Measurements from ENCODE around the gene AIF1. TPM values are rescaled to one million over a fixed set of nuclear protein-coding genes. Genes with fewer than 3 reads are reported as not detected.
A peak's percentile ranks its signal among the peaks of the same experiment; 100 is the strongest.

AIF1 gene
- polyA plus RNA-seq, 1 experiment = not detected

DNA sequence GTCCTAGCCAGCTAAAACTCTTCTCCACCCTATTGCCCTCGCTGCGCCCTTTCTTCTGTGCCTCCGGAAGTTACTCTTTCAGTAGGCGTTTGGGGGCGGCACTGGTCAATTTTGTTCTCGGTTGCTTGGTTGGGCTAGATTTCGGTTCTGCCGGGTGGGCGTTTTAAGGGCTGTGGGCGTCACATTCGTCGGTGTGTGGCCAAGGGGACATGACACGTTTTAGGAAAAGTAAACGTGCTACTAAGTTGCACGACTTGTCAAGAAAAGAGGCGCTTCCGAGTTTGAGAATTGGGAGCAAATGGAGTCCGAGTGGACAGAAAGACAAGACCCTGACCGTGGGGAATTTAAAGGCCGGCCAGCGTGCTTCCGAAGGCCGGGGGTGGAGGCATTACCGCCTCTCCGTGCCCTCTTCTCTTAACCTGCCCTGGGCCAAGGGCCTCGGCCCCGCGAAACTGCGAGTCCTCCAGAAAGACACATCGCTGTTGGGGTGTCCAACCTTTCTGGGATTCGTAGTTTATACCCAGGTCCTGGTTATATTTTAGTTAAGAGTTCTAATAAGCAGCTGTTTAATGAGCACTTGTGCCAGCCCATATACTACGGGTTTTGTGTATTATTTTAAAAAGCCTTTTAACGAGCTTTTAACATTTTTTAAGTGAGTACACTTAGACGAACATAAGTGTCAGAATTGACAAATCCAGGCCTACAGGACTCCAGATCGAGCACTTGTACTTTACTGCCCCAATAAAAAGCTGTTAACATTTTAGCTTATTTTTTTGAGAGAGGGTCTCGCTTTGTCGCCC lies 38.1 kb downstream of the AIF1 start:
- POLR2A ChIA-PET = interaction anchor here (0.6 to 1.2 kb wide), 3 partner anchors 10 to 31 kb away, joined by 3 read pairs; no protein-coding TSS in a partner anchor
- peak overlapping the region; percentile 77 for H3K4me3 ChIP-seq (ENCODE audit: low read depth, low read length)

DNA sequence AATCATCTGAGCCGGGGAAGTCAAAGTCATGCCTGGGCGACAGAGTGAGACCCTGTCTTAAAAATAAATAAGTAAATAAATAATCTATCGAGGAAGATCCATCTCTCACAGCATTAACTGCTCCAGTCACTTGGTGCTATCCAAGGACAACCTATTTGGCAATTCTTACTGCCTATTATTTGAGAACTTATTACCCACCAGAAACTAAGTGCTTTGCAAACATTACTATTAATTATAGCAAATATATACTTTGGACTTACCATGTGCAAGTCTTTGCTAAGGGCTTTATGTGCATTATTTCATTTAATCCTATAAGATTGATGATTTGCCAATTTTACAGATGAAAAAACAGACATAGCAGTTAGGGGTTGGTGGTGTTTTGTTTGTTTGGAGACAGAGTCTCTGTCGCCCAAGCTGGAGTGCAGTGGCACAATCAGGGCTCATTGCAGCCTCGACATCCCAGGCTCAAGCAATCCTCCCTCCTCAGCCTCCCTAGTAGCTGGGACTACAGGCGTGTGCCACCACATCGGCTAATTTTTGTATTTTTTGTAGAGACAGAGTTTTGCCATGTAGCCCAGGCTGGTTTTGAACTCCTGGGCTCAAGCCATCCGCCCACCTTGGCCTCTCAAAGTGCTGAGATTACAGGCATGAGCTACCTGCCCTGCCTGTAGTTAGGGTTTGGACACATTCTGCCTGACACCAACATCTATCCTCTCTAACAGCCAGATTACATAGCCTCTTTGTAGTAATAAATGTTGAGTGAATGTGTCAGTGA lies 39.7 kb downstream of the AIF1 start:
- Histone ChIP-seq H3K4me3 (ENCODE audit: low read depth, low read length) (no peak overlapping the region), H3K36me3 (ENCODE audit: control insufficient read depth, insufficient read depth, low read length) (peaks cover 4% of the 10 kb centered on the region; the same call in 1 of the 2 replicates), H3K27me3 (ENCODE audit: control insufficient read depth, insufficient read depth, low read length) (no peaks in the 10 kb centered on the region)
- POLR2A ChIA-PET = no interaction called here
- no peak for DNase-seq (ENCODE audit: low read depth)
- TF ChIP-seq, protein P1, sequence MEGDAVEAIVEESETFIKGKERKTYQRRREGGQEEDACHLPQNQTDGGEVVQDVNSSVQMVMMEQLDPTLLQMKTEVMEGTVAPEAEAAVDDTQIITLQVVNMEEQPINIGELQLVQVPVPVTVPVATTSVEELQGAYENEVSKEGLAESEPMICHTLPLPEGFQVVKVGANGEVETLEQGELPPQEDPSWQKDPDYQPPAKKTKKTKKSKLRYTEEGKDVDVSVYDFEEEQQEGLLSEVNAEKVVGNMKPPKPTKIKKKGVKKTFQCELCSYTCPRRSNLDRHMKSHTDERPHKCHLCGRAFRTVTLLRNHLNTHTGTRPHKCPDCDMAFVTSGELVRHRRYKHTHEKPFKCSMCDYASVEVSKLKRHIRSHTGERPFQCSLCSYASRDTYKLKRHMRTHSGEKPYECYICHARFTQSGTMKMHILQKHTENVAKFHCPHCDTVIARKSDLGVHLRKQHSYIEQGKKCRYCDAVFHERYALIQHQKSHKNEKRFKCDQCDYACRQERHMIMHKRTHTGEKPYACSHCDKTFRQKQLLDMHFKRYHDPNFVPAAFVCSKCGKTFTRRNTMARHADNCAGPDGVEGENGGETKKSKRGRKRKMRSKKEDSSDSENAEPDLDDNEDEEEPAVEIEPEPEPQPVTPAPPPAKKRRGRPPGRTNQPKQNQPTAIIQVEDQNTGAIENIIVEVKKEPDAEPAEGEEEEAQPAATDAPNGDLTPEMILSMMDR (IDR thresholded peaks at IDR 0.05; ENCODE audit: insufficient read depth, low read depth, low read length) = no peak
- CTCF ChIA-PET = interaction anchor here (0.7 kb wide), 1 partner anchor 10 kb away, joined by 4 read pairs; the partner anchor contains the start of gene GPANK1

More for the DNA sequence above, 38.1 kb downstream of the AIF1 start:
- Histone ChIP-seq H3K36me3 (ENCODE audit: control insufficient read depth, insufficient read depth, low read length) (peaks cover 12% of the 10 kb centered on the region), H3K27me3 (ENCODE audit: control insufficient read depth, insufficient read depth, low read length) (no peaks in the 10 kb centered on the region)
- DNase-seq (ENCODE audit: low read depth) = no peak
- TF ChIP-seq, protein P1 (IDR thresholded peaks at IDR 0.05; ENCODE audit: insufficient read depth, low read depth, low read length) = peak; percentile 17; the same call in 1 of the 2 replicates
- CTCF ChIA-PET = interaction anchor here (0.7 to 2.3 kb wide), 6 partner anchors 8 to 174 kb away, joined by 3 to 15 read pairs (median 4); partner anchors contain the start of genes ATP6V1G2, C6orf47 and HSPA1B

DNA sequence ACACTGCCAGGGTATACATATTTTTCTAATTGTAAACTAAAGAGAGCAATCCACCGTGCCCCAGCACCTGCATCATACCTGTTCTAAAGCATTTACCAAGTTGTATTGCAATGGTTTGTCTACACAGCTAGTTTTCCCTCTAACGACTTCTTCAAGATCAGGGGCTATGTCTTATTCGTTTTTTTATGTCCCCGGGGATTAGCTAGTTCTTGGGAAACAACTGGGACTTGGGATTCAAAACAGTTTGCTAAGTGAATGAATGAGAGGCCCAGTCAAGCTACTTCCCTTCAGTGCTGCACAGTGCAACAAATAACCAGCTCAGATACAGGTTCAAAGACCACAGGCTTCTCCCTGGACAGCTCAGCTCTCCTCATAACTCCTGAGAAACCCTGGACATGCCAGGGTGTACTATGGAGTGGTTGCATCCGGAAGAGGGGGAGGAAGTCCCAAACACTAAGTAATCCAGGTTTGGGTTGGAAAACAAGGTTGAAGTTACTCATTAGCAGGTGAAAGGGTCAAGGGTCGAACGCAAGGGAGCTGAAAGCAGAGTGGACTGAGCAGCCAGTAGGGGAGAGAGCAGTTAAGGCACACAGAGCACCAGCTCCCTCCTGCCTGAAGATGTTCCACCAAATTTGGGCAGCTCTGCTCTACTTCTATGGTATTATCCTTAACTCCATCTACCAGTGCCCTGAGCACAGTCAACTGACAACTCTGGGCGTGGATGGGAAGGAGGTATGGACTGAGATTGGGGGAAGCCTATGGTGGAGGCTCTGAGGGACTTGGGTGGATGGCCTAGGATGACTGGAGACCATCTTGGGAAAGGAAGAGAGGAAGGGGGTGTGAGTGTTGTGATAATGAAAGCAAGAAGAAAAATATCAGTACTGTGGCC lies 40.6 kb downstream of the AIF1 start, which contains the start of gene APOM:
Gene APOM (plus strand): TSS at position 546 of the 889 bp plus-strand sequence. CDS start 73 bp downstream, at position 619.
- H3K4me3 ChIP-seq (ENCODE audit: low read depth, low read length) = no peak within 1 kb of the TSS
- POLR2A ChIA-PET = no interaction called here
- peaks cover 4% of the 10 kb centered on the region; the same call in 1 of the 2 replicates for H3K36me3 ChIP-seq (ENCODE audit: control insufficient read depth, insufficient read depth, low read length)
- no peaks in the 10 kb centered on the region for H3K27me3 ChIP-seq (ENCODE audit: control insufficient read depth, insufficient read depth, low read length)
- DNase-seq (ENCODE audit: low read depth) = no peak
- CTCF ChIA-PET = interaction anchor here (0.7 kb wide), 1 partner anchor 9 kb away, joined by 4 read pairs; the partner anchor contains the start of gene GPANK1
- TF ChIP-seq, protein P1 (IDR thresholded peaks at IDR 0.05; ENCODE audit: insufficient read depth, low read depth, low read length) = no peak

DNA sequence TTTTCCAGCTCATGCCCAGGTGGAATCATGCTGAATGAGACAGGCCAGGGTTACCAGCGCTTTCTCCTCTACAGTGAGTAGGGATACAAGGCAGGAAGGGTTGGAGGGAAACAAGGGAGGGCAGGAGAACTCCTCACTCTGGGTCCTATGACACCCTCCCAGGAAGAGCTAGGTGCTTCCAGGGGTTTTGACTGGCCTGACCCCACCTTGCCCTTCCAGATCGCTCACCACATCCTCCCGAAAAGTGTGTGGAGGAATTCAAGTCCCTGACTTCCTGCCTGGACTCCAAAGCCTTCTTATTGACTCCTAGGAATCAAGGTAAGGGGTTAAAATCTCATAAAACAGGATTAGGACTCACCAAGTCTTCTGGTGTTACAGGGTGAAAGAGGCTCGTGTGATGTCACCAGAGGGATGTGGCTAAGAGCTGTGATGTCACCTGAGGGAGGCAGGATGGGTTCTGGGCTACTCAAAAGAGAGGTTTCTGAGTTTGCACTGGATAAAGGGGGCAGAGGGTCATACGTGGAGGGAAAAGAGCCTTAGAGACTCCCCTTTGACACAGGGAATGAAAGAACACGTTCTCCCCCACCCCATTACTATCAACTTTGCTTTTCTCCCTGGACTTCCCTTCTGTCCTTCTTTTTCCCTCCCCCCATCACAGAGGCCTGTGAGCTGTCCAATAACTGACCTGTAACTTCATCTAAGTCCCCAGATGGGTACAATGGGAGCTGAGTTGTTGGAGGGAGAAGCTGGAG lies 42.5 kb downstream of the AIF1 start:
- POLR2A ChIA-PET = no interaction called here
- TF ChIP-seq, protein P1 (IDR thresholded peaks at IDR 0.05; ENCODE audit: insufficient read depth, low read depth, low read length) = no peak
- no peak overlapping the region for H3K4me3 ChIP-seq (ENCODE audit: low read depth, low read length)
- no peaks in the 10 kb centered on the region for H3K27me3 ChIP-seq (ENCODE audit: control insufficient read depth, insufficient read depth, low read length)
- CTCF ChIA-PET = no interaction called here
- DNase-seq (ENCODE audit: low read depth) = no peak
- H3K36me3 ChIP-seq (ENCODE audit: control insufficient read depth, insufficient read depth, low read length) = peaks cover 8% of the 10 kb centered on the region
